HG03045 (cell line): ENCODE results near the gene HPRT1.

ENCODE experiments used
- ATAC-seq: cut with Tn5 transposase; IDR thresholded peaks from one replicate; pipeline ENCODE4 v1.9.1; 2021; ENCODE audit warnings: mild to moderate bottlenecking, moderate library complexity; ENCODE audit not compliant: unreplicated experiment

Gene HPRT1

GRCh38 chrX:134472041-134472440 lies 12.1 kb downstream of the HPRT1 start:
- ATAC-seq: no peak

GRCh38 chrX:134476284-134476683 lies 16.3 kb downstream of the HPRT1 start:
- ATAC-seq: no peak

- ATAC-seq: no peak
These were observed 18.4 kb downstream of the HPRT1 start for GRCh38 chrX:134478374-134478773.

- ATAC-seq: no peak
These were observed 20.1 kb downstream of the HPRT1 start for GRCh38 chrX:134480061-134480460.

- no peak for ATAC-seq
These were observed 21.4 kb downstream of the HPRT1 start for GRCh38 chrX:134481339-134481738.

GRCh38 chrX:134482371-134482770 lies 22.4 kb downstream of the HPRT1 start:
- no peak for ATAC-seq

- ATAC-seq: no peak
These were observed 24.1 kb downstream of the HPRT1 start for GRCh38 chrX:134484039-134484438.

- ATAC-seq: no peak
These were observed 42.0 kb downstream of the HPRT1 start for GRCh38 chrX:134501941-134502340.

- ATAC-seq: no peak
These were observed 42.7 kb downstream of the HPRT1 start for GRCh38 chrX:134502686-134503085.

GRCh38 chrX:134512566-134512965 lies 52.6 kb downstream of the HPRT1 start:
- ATAC-seq: no peak

- ATAC-seq: no peak
These were observed 53.1 kb downstream of the HPRT1 start for GRCh38 chrX:134513091-134513490.

GRCh38 chrX:134520860-134521390 lies 61.0 kb downstream of the HPRT1 start:
- ATAC-seq: no peak

- no peak for ATAC-seq
These were observed 64.2 kb downstream of the HPRT1 start for GRCh38 chrX:134524181-134524580.

GRCh38 chrX:134525086-134525792 lies 65.3 kb downstream of the HPRT1 start:
- no peak for ATAC-seq

- ATAC-seq: no peak
These were observed 66.4 kb downstream of the HPRT1 start for GRCh38 chrX:134526399-134526798.

GRCh38 chrX:134528960-134529359 lies 69.0 kb downstream of the HPRT1 start:
- ATAC-seq: no peak

GRCh38 chrX:134529481-134529880 lies 69.5 kb downstream of the HPRT1 start:
- no peak for ATAC-seq

- no peak for ATAC-seq
These were observed 70.9 kb downstream of the HPRT1 start for GRCh38 chrX:134530845-134531244.

- ATAC-seq: no peak
These were observed 73.4 kb downstream of the HPRT1 start for GRCh38 chrX:134533352-134533751.

- no peak for ATAC-seq
These were observed 74.0 kb downstream of the HPRT1 start for GRCh38 chrX:134533952-134534351.

- no peak for ATAC-seq
These were observed 77.4 kb downstream of the HPRT1 start for GRCh38 chrX:134537179-134537955.

- no peak for ATAC-seq
These were observed 78.4 kb downstream of the HPRT1 start for GRCh38 chrX:134538316-134538715.
